Fibroblast of gingiva (primary cell): ENCODE results near the gene GRK5.

ENCODE experiments used
- DNase-seq: peaks from one replicate; pipeline ENCODE4 v3.0.0-alpha.2; 2011; ENCODE audit warnings: low read depth

Gene GRK5

GRCh38 chr10:119362122-119362521 lies 154.8 kb downstream of the GRK5 start:
- no peak for DNase-seq

GRCh38 chr10:119364645-119365600 lies 157.6 kb downstream of the GRK5 start:
- DNase-seq = no peak

- peak; percentile 27 for DNase-seq
Measured at GRCh38 chr10:119365773-119366599, 158.6 kb downstream of the GRK5 start.

GRCh38 chr10:119367841-119368549 lies 160.6 kb downstream of the GRK5 start:
- no peak for DNase-seq

- DNase-seq = no peak
Measured at GRCh38 chr10:119368581-119368980, 161.2 kb downstream of the GRK5 start.

GRCh38 chr10:119368991-119369869 lies 161.9 kb downstream of the GRK5 start:
- peak; percentile 66 for DNase-seq

- peak; percentile 94 for DNase-seq
Measured at GRCh38 chr10:119370111-119370741, 162.9 kb downstream of the GRK5 start.

GRCh38 chr10:119370972-119371703 lies 163.8 kb downstream of the GRK5 start:
- peak; percentile 99 for DNase-seq

- DNase-seq = no peak
Measured at GRCh38 chr10:119371704-119372663, 164.6 kb downstream of the GRK5 start.

- DNase-seq = no peak
Measured at GRCh38 chr10:119373294-119374102, 166.1 kb downstream of the GRK5 start.

- no peak for DNase-seq
Measured at GRCh38 chr10:119374236-119374635, 166.9 kb downstream of the GRK5 start.

- DNase-seq = peak; percentile 85
Measured at GRCh38 chr10:119375574-119376272, 168.4 kb downstream of the GRK5 start.

- no peak for DNase-seq
Measured at GRCh38 chr10:119377451-119377957, 170.1 kb downstream of the GRK5 start.

GRCh38 chr10:119377958-119378736 lies 170.8 kb downstream of the GRK5 start:
- DNase-seq = peak; percentile 30

- DNase-seq = peak; percentile 50
Measured at GRCh38 chr10:119378737-119379067, 171.3 kb downstream of the GRK5 start.

GRCh38 chr10:119379466-119380071 lies 172.2 kb downstream of the GRK5 start:
- DNase-seq = no peak
